IPS DF 6.9 (cell line): ENCODE data around the gene TNNT3.
A peak's percentile ranks its signal among the peaks of the same experiment; 100 is the strongest.
"Not testable (repeated sequence)": the region's sequence is repeated elsewhere in the genome, so short reads cannot be mapped to it uniquely, and the experiment has no call there.

Experiments
- DNase-seq: peaks from one replicate; pipeline ENCODE4 v3.0.0-alpha.2; 2013; ENCODE audit warnings: low read depth, low spot score
- H3K27ac ChIP-seq: one replicate; pipeline ENCODE4 v1.5.1; 2013; ENCODE audit warnings: low read length, control low read depth
- H3K27me3 ChIP-seq: 2 replicates; pipeline ENCODE4 v1.6.1; 2013; ENCODE audit warnings: mild to moderate bottlenecking, low read length; ENCODE audit not compliant: control insufficient read depth, insufficient read depth
- H3K36me3 ChIP-seq: 2 replicates; pipeline ENCODE4 v1.6.1; 2013; ENCODE audit warnings: low read length; ENCODE audit not compliant: control insufficient read depth, insufficient read depth
- H3K4me1 ChIP-seq: 2 replicates; pipeline ENCODE4 v1.6.1; 2013; ENCODE audit warnings: low read length; ENCODE audit not compliant: control insufficient read depth, insufficient read depth
- H3K4me3 ChIP-seq: 2 replicates; pipeline ENCODE4 v1.5.1; 2013; ENCODE audit warnings: mild to moderate bottlenecking, low read length
- H3K9me3 ChIP-seq: 2 replicates; pipeline ENCODE4 v1.6.1; 2013; ENCODE audit warnings: low read length, inconsistent platforms; ENCODE audit not compliant: control insufficient read depth, insufficient read depth
- WGBS: extraction: QIAGEN DNeasy Blood & Tissue Kit; methylation state at CpG from one replicate; pipeline ENCODE4 v1.1.7; 2013; ENCODE audit warnings: mixed read lengths, missing lambda C conversion rate; ENCODE audit not compliant: insufficient read length, insufficient coverage; 5-methylcytosine and 5-hydroxymethylcytosine counted together

The TNNT3 gene

DNA sequence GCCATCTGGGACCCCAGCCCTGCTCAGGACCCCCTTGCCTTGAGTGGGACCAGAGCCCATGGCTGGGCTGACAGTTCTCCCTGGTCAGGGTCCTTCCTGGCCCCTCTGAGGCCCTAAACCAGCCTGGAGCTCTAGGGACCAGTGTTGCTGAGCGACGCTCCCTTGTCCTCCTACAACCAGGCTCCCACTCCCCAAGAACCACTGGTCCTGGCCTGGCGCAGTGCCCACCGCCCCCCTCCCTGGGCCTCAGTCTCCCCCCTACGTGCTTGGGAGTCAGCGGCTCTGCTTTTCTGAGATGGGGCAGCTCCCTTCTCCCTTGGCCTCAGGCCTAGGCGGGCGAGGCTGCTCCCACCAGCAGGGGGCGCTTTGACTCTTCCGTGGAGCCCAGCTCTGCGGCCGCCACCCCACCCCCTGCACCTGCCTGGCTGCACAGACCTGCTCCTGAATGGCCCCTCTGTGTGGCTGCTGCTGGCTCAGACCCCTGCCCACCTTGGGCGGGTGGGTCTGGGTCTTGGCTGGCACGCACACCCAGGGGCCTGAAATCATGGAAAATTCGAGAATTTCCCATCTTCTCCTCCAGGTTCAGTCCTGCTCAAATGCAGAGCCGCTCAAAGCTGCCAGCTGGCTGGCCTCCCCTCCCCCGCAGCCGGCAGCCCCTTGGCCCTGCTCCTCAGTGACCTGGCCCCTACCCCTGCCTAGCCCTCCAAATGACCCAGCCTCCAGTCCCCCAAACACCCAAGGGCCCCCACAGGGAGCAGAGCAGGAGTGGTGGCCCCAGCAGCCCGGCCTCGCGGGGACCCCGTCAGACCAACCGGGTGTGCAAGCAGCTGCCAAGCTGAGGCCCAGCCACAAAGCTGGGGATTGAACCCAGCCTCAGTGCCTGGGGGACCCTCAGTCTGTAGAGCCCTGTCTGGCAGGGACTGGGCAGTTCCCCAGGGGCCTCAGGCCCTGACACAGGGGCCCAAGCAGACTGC, 37.0 kb upstream of the TNNT3 start:
- H3K4me1 ChIP-seq, result no peaks in the 10 kb centered on the region
- H3K27me3 ChIP-seq, result no peaks in the 10 kb centered on the region
- H3K9me3 ChIP-seq, result no peaks in the 10 kb centered on the region
- H3K36me3 ChIP-seq, result no peaks in the 10 kb centered on the region
- no peak overlapping the region for H3K4me3 ChIP-seq
- WGBS, result no CpG with 5 or more reads among the region's 23 CpGs
- no peak overlapping the region for H3K27ac ChIP-seq
- DNase-seq, result peak; percentile 61

GRCh38 chr11:1883346-1884302, 35.9 kb upstream of the TNNT3 start:
- Histone ChIP-seq H3K4me3 (no peak overlapping the region), H3K27ac (no peak overlapping the region), H3K4me1 (no peaks in the 10 kb centered on the region), H3K9me3 (no peaks in the 10 kb centered on the region), H3K27me3 (no peaks in the 10 kb centered on the region), H3K36me3 (no peaks in the 10 kb centered on the region; the same call in 1 of the 2 replicates)
- DNase-seq, result no peak
- WGBS, result no CpG with 5 or more reads among the region's 14 CpGs

DNA sequence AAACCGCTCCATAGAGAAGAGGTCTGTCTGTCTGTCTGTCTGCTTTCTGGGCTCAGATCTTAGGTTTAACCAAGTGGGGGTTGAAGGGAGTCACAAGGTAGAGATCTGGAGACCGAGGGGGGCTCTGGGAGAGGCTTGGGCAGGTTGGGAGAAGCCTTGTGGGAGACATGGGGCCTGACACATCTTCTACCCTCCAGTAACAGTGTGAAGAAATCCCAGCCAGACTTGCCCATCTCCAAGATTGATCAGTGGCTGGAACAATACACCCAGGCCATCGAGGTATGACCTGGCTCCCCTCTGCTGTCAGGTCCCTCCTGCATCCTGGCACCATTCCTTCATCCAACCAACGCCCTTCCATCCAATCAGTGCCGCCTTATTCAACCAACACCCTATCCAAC, 35.2 kb upstream of the TNNT3 start:
- H3K36me3 ChIP-seq, result no peaks in the 10 kb centered on the region; the same call in 1 of the 2 replicates
- DNase-seq, result no peak
- no CpG with 5 or more reads among the region's 5 CpGs for WGBS

DNA sequence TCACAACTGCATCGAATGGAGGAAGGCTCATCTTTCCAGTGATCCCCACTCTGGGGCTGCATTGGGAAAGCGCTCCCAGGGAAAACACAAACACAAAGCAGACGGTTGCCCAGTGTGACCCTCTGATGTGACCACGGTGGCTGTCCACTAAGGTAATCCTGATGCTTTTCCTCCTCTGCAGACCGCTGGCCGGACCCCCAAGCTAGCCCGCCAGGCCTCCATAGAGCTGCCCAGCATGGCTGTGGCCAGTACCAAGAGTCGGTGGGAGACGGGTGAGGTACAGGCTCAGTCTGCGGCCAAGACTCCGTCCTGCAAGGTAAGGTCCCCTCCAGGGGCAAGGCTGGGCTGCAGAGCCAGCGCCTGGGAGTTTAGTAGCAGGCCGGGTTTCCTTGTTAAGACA, 33.0 kb upstream of the TNNT3 start:
- not testable (repeated sequence) for H3K36me3 ChIP-seq, DNase-seq, H3K4me1 ChIP-seq, H3K27me3 ChIP-seq, H3K9me3 ChIP-seq, H3K27ac ChIP-seq, H3K4me3 ChIP-seq
- no CpG with 5 or more reads among the region's 13 CpGs for WGBS

More for the DNA sequence above, 35.2 kb upstream of the TNNT3 start:
- no peaks in the 10 kb centered on the region for H3K4me1 ChIP-seq
- no peak overlapping the region for H3K27ac ChIP-seq
- no peaks in the 10 kb centered on the region for H3K27me3 ChIP-seq
- no peak overlapping the region for H3K4me3 ChIP-seq
- H3K9me3 ChIP-seq, result no peaks in the 10 kb centered on the region

GRCh38 chr11:1887451-1888346, 31.8 kb upstream of the TNNT3 start:
- no CpG with 5 or more reads among the region's 11 CpGs for WGBS
- DNase-seq, result no peak
- no peaks in the 10 kb centered on the region for H3K9me3 ChIP-seq

GRCh38 chr11:1888347-1888753, 31.2 kb upstream of the TNNT3 start:
- no peaks in the 10 kb centered on the region for H3K9me3 ChIP-seq
- no CpG with 5 or more reads among the region's 9 CpGs for WGBS
- H3K4me1 ChIP-seq, result no peaks in the 10 kb centered on the region
- H3K4me3 ChIP-seq, result no peak overlapping the region
- DNase-seq, result no peak
- no peak overlapping the region for H3K27ac ChIP-seq
- H3K27me3 ChIP-seq, result no peaks in the 10 kb centered on the region
- no peaks in the 10 kb centered on the region; the same call in 1 of the 2 replicates for H3K36me3 ChIP-seq

More at GRCh38 chr11:1887451-1888346, 31.8 kb upstream of the TNNT3 start:
- Histone ChIP-seq H3K36me3 (no peaks in the 10 kb centered on the region; the same call in 1 of the 2 replicates), H3K4me1 (no peaks in the 10 kb centered on the region), H3K27me3 (no peaks in the 10 kb centered on the region), H3K4me3 (no peak overlapping the region), H3K27ac (no peak overlapping the region)

GRCh38 chr11:1888811-1889210, 30.7 kb upstream of the TNNT3 start:
- no peak overlapping the region for H3K27ac ChIP-seq
- no peaks in the 10 kb centered on the region; the same call in 1 of the 2 replicates for H3K36me3 ChIP-seq
- H3K9me3 ChIP-seq, result no peaks in the 10 kb centered on the region
- no peaks in the 10 kb centered on the region for H3K4me1 ChIP-seq
- no peak overlapping the region for H3K4me3 ChIP-seq
- no peak for DNase-seq
- no peaks in the 10 kb centered on the region for H3K27me3 ChIP-seq
- no CpG with 5 or more reads among the region's 6 CpGs for WGBS

DNA sequence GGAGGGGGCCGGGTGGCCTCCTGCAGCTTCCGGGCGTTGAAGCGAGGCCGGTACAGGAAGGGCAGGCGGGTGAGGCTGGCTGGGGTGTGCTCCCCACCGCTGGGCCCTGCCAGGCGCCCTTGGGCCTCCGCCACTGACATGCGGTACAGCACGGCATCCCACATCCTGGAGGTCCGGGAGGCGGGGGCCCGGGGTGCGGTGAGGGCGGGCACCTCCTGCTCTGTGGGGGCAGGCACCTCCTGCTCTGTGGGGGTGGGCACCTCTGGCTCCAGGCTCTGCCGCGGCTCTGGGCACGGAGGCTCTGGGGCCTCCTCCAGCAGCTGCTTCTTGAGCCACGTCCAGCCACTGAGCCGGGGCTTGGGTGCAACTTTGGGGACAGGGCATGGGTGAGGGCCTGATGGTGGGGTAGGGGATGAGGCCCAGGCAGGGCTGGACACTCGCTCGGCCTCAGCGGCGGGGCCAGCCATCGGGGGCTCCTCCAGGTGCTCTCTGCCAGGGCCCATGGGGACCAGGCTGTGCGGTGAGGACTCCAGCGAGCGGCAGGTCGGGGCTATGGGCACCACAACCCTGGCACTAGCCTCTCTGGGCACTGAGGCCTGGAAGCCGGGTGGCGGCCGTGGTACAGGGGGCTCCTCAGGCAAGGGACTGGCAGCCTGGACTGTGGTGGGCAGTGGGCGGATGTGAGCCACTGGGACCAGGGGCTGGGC, 30.1 kb upstream of the TNNT3 start:
- Histone ChIP-seq H3K27me3 (no peaks in the 10 kb centered on the region), H3K27ac (no peak overlapping the region), H3K9me3 (no peaks in the 10 kb centered on the region), H3K36me3 (no peaks in the 10 kb centered on the region; the same call in 1 of the 2 replicates), H3K4me1 (no peaks in the 10 kb centered on the region), H3K4me3 (no peak overlapping the region)
- no CpG with 5 or more reads among the region's 34 CpGs for WGBS
- no peak for DNase-seq
